NCI-H2107 treated with DMSO at 0.1 percent for 48 hours (cell line): ENCODE data around the gene SSBP3.

Source experiments
- DNase-seq: peaks from one replicate; lab custom pipeline; 2025; ENCODE audit not compliant: unreplicated experiment; lab: John Stamatoyannopoulos, UW

The SSBP3 gene

GRCh38 chr1:54311506-54311905, 94.7 kb downstream of the SSBP3 start:
- no peak for DNase-seq

- no peak for DNase-seq
Measured at GRCh38 chr1:54310439-54311328, 95.5 kb downstream of the SSBP3 start.

- DNase-seq = peak; percentile 97
Measured at GRCh38 chr1:54309631-54310366, 96.4 kb downstream of the SSBP3 start.

- no peak for DNase-seq
Measured at GRCh38 chr1:54307305-54307704, 98.9 kb downstream of the SSBP3 start.

GRCh38 chr1:54305906-54306514, 100.2 kb downstream of the SSBP3 start:
- DNase-seq = no peak

- no peak for DNase-seq
Measured at GRCh38 chr1:54304518-54304917, 101.7 kb downstream of the SSBP3 start.

GRCh38 chr1:54302951-54303843, 103.0 kb downstream of the SSBP3 start:
- DNase-seq = peak; percentile 81

GRCh38 chr1:54302549-54302948, 103.6 kb downstream of the SSBP3 start:
- no peak for DNase-seq

- peak; percentile 80 for DNase-seq
Measured at GRCh38 chr1:54301497-54301896, 104.7 kb downstream of the SSBP3 start.

- DNase-seq = no peak
Measured at GRCh38 chr1:54300401-54300800, 105.8 kb downstream of the SSBP3 start.

GRCh38 chr1:54299037-54299436, 107.2 kb downstream of the SSBP3 start:
- DNase-seq = no peak

GRCh38 chr1:54298284-54299033, 107.7 kb downstream of the SSBP3 start:
- peak; percentile 31 for DNase-seq

GRCh38 chr1:54297596-54298283, 108.5 kb downstream of the SSBP3 start:
- DNase-seq = peak; percentile 28

- peak; percentile 88 for DNase-seq
Measured at GRCh38 chr1:54296666-54297065, 109.5 kb downstream of the SSBP3 start.

- DNase-seq = no peak
Measured at GRCh38 chr1:54294887-54295286, 111.3 kb downstream of the SSBP3 start.

GRCh38 chr1:54292002-54292911, 113.9 kb downstream of the SSBP3 start:
- DNase-seq = no peak

GRCh38 chr1:54291276-54292001, 114.8 kb downstream of the SSBP3 start:
- DNase-seq = no peak
